Esophagus squamous epithelium (tissue), 5 donors: ENCODE data around the gene SLC9A8. TPM values are rescaled to one million over a fixed set of nuclear protein-coding genes. Genes with fewer than 3 reads are reported as not detected.

Experiments used
- DNase-seq: peaks from one replicate; lab custom pipeline; 2025; lab: John Stamatoyannopoulos, UW
- H3K27ac ChIP-seq, 4 donors: fragments of 200-600 bp; sonication (generic); one replicate each; pipeline ENCODE4 v1.5.1; 2016 to 2019; ENCODE audit warnings: mild to moderate bottlenecking in 1 of 4
- H3K27me3 ChIP-seq, 4 donors: fragments of 200-600 bp; sonication (generic); 1 replicate in 3 of 4; 2 replicates in 1 of 4; pipeline versions ENCODE4 v1.5.1 to v1.6.0; 2017 to 2021; ENCODE audit warnings: antibody characterized with exemption in 1 of 4
- H3K36me3 ChIP-seq, 3 donors: fragments of 200-600 bp; sonication (generic); one replicate each; pipeline ENCODE4 v1.5.1; 2016 to 2019
- H3K4me1 ChIP-seq, 3 donors: fragments of 200-600 bp; sonication (generic); one replicate each; pipeline ENCODE4 v1.5.1; 2017 to 2019
- H3K4me3 ChIP-seq, 4 donors: fragments of 200-600 bp; sonication (generic); 1 replicate in 3 of 4; 2 replicates in 1 of 4; pipeline ENCODE4 v1.5.1; 2016 to 2019; ENCODE audit warnings: mild to moderate bottlenecking in 2 of 4, moderate library complexity in 1 of 4
- H3K9me3 ChIP-seq, 3 donors: fragments of 200-600 bp; sonication (generic); one replicate each; pipeline ENCODE4 v1.5.1; 2016 to 2019
- CTCF ChIP-seq, 6 experiments: fragments of 450-650 bp in 4 of 6; fragments of 200-600 bp in 2 of 6; sonication (generic) in 2 of 6; IDR thresholded peaks; one replicate each; pipeline ENCODE4 v1.5.1; 2016 to 2019; ENCODE audit warnings: antibody characterized with exemption in 6 of 6, mild to moderate bottlenecking in 4 of 6, moderate library complexity in 4 of 6
- POLR2A ChIP-seq, 4 donors: fragments of 450-650 bp; IDR thresholded peaks; one replicate each; pipeline ENCODE4 v1.6.1; 2017; ENCODE audit warnings: antibody characterized with exemption in 4 of 4, mild to moderate bottlenecking in 4 of 4, moderate library complexity in 3 of 4
- WGBS, 2 donors: methylation state at CpG; one replicate each; pipeline ENCODE4 v1.1.5; 2018; 5-methylcytosine and 5-hydroxymethylcytosine counted together
- intact Hi-C: fragments of 100-400 bp; cut with DNase I; formaldehyde crosslinking; loops from one replicate; pipeline ENCODE4 v1.15.0; 2022
- total RNA-seq, 4 donors: library from RNA; depleted of rRNA; stranded (reverse); fragments of >200 nt; gene quantifications; one replicate each; pipeline ENCODE4 v1.1.0, GENCODE V29; 2016
- donor health status: DM: yes; HTN: yes; CAD: no.

The SLC9A8 gene
- total RNA-seq, 4 donors from 2014 or later: 11.5 to 14.1 (median 11.9) TPM

- no peak overlapping the region for H3K4me3 ChIP-seq
- 89 to 93% methylated on average over 11 to 25 of the region's 37 CpGs for WGBS, 2 donors
- no peaks in the 10 kb centered on the region for H3K27me3 ChIP-seq
- intact Hi-C loops: no loop called here
- peaks cover 18 to 77% (median 21%) of the 10 kb centered on the region in 3 donors for H3K36me3 ChIP-seq
- peaks cover 0 to 19% (median 0%) of the 10 kb centered on the region in 3 donors for H3K4me1 ChIP-seq
- no peak for TF ChIP-seq CTCF (IDR thresholded peaks at IDR 0.05)
- TF ChIP-seq POLR2A (IDR thresholded peaks at IDR 0.05): no peak
- no peak for DNase-seq
- no peaks in the 10 kb centered on the region for H3K9me3 ChIP-seq
- H3K27ac ChIP-seq: no peak overlapping the region
Measured at GRCh38 chr20:49906101-49906604, 93.5 kb downstream of the SLC9A8 start.

GRCh38 chr20:49906615-49907154 is 94.1 kb downstream of the SLC9A8 start:
- H3K4me1 ChIP-seq: peaks cover 0 to 22% (median 0%) of the 10 kb centered on the region in 3 donors
- no peak overlapping the region for H3K4me3 ChIP-seq
- DNase-seq: no peak
- H3K9me3 ChIP-seq: no peaks in the 10 kb centered on the region
- no peaks in the 10 kb centered on the region for H3K27me3 ChIP-seq
- no peak overlapping the region for H3K27ac ChIP-seq
- H3K36me3 ChIP-seq: peaks cover 18 to 77% (median 21%) of the 10 kb centered on the region in 3 donors
- 78 to 82% methylated on average over 13 of the region's 15 CpGs for WGBS, 2 donors
- intact Hi-C loops: no loop called here
- TF ChIP-seq POLR2A (IDR thresholded peaks at IDR 0.05): no peak
- TF ChIP-seq CTCF (IDR thresholded peaks at IDR 0.05): no peak

- no peaks in the 10 kb centered on the region for H3K9me3 ChIP-seq
- no peaks in the 10 kb centered on the region for H3K27me3 ChIP-seq
- 87 to 91% methylated on average over 10 to 12 of the region's 19 CpGs for WGBS, 2 donors
- TF ChIP-seq CTCF (IDR thresholded peaks at IDR 0.05) (no peak), POLR2A (IDR thresholded peaks at IDR 0.05) (no peak)
- H3K27ac ChIP-seq: no peak overlapping the region
- peaks cover 18 to 77% (median 21%) of the 10 kb centered on the region in 3 donors for H3K36me3 ChIP-seq
- no peak overlapping the region for H3K4me3 ChIP-seq
- peaks cover 0 to 31% (median 0%) of the 10 kb centered on the region in 3 donors for H3K4me1 ChIP-seq
- DNase-seq: no peak
- intact Hi-C loops: no loop called here
Measured at GRCh38 chr20:49907405-49908257, 95.0 kb downstream of the SLC9A8 start.

- Histone ChIP-seq H3K36me3 (peaks cover 18 to 76% (median 21%) of the 10 kb centered on the region in 3 donors), H3K4me1 (peaks cover 0 to 37% (median 3%) of the 10 kb centered on the region in 3 donors), H3K27me3 (no peaks in the 10 kb centered on the region), H3K27ac (no peak overlapping the region), H3K9me3 (no peaks in the 10 kb centered on the region), H3K4me3 (no peak overlapping the region)
- 89 to 91% methylated on average over 5 of the region's 11 CpGs for WGBS, 2 donors
- no peak for TF ChIP-seq POLR2A (IDR thresholded peaks at IDR 0.05)
- no peak for TF ChIP-seq CTCF (IDR thresholded peaks at IDR 0.05)
- intact Hi-C loops: no loop called here
- no peak for DNase-seq
Measured at GRCh38 chr20:49908258-49908565, 95.6 kb downstream of the SLC9A8 start.
